Suprapubic skin (tissue), 4 donors: ENCODE results near the gene XRRA1. TPM values are rescaled to one million over a fixed set of nuclear protein-coding genes. Genes with fewer than 3 reads are reported as not detected.

Experiments
- DNase-seq, 2 donors: peaks; one replicate each; pipeline ENCODE4 v3.0.0-alpha.2; 2019; ENCODE audit warnings: low spot score in 2 of 2
- H3K27ac ChIP-seq: fragments of 200-600 bp; sonication (generic); one replicate; pipeline ENCODE4 v1.5.1; 2019
- H3K27me3 ChIP-seq: fragments of 200-600 bp; sonication (generic); one replicate; pipeline ENCODE4 v1.5.1; 2019
- H3K36me3 ChIP-seq: fragments of 200-600 bp; sonication (generic); one replicate; pipeline ENCODE4 v1.5.1; 2019
- H3K4me1 ChIP-seq: fragments of 200-600 bp; sonication (generic); one replicate; pipeline ENCODE4 v1.5.1; 2019
- H3K4me3 ChIP-seq: fragments of 200-600 bp; sonication (generic); one replicate; pipeline ENCODE4 v1.5.1; 2019; ENCODE audit warnings: mild to moderate bottlenecking
- H3K9me3 ChIP-seq: fragments of 200-600 bp; sonication (generic); one replicate; pipeline ENCODE4 v1.5.1; 2019
- EP300 ChIP-seq: sonication (generic); formaldehyde crosslinking; IDR thresholded peaks from one replicate; pipeline ENCODE4 v1.6.1; 2017; ENCODE audit warnings: antibody characterized with exemption
- POLR2AphosphoS5 ChIP-seq, 3 donors: sonication (generic); formaldehyde crosslinking; IDR thresholded peaks; one replicate each; pipeline ENCODE4 v1.6.1; 2017; ENCODE audit warnings: antibody characterized with exemption in 3 of 3
- WGBS: methylation state at CpG from one replicate; pipeline ENCODE4 v1.1.5; 2018; 5-methylcytosine and 5-hydroxymethylcytosine counted together
- total RNA-seq, 4 donors: library from RNA; depleted of rRNA; stranded (reverse); fragments of >200 nt; gene quantifications; one replicate each; pipeline ENCODE4 v1.1.0, GENCODE V29; 2016

XRRA1 gene
- total RNA-seq, 4 donors from 2014 or later: 10.5 to 17.4 (median 13.7) TPM

DNA sequence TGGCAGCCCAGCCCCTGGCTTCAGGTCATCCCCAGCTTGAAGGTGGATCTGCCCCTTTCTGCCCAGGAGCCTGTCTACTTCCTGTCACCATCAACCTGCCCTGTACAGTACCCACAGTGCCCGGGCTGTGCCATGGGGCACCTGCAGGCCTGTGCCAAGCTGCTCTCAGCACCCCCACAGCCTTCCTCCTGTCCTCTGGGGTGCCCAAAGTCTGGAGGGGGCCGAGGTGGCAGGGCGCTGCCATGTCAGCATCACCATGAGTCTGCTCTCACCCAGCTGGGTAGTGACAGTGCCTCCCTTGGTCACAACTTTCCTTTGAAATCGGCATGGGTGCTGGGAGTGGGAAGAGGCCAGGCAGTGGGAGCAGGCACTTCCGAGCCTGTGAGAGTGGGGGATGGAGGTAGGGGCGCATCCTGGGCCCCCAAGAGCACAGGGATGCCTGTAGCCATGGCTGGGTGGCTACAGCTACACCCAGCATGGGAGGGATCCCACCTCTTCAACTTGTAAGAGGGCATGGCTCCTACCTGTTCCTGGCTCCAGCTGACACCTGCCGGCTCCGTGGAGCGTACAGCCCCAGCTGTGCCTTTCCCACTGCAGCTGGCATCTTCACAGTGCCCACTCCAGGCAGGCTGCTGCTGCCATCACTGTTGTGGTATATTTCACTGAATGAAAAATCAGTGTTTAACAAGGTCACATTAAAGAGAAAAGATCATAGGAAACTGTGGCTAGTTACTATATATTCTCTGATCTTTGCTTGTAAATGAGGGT, 157.4 kb downstream of the XRRA1 start:
- no peak overlapping the region for H3K4me3 ChIP-seq
- no peak for TF ChIP-seq EP300
- no peak for TF ChIP-seq POLR2AphosphoS5 (IDR thresholded peaks at IDR 0.05)
- DNase-seq: no peak
- WGBS: 96% methylated on average over 8 of the region's 9 CpGs
- peaks cover 36% of the 10 kb centered on the region for H3K36me3 ChIP-seq
- no peaks in the 10 kb centered on the region for H3K4me1 ChIP-seq
- no peaks in the 10 kb centered on the region for H3K27me3 ChIP-seq
- no peaks in the 10 kb centered on the region for H3K9me3 ChIP-seq
- no peak overlapping the region for H3K27ac ChIP-seq

Other genes with a start within 250 kb of the XRRA1 start
- not detected for gene CHRDL2, start 217.7 kb downstream of the XRRA1 start, total RNA-seq
- 10 to 100 TPM; 18.8 to 26.4 (median 21.2) TPM for gene RNF169, start 200.2 kb downstream of the XRRA1 start, total RNA-seq
- gene SPCS2, start 175 bp upstream of the XRRA1 start, total RNA-seq: 10 to 100 TPM; 16.3 to 34.5 (median 20.1) TPM
- gene NEU3, start 39.8 kb upstream of the XRRA1 start, total RNA-seq: 10 to 100 TPM in 3 of 4 donors, 1 to 10 TPM in 1; 8.0 to 19.4 (median 12.6) TPM
- not detected for gene OR2AT4, start 147.8 kb upstream of the XRRA1 start, total RNA-seq
- gene SLCO2B1, start 202.0 kb upstream of the XRRA1 start, total RNA-seq: 1 to 10 TPM; 6.1 to 9.7 (median 7.1) TPM